Measurements from ENCODE around the gene ERG. TPM values are rescaled to one million over a fixed set of nuclear protein-coding genes. Genes with fewer than 3 reads are reported as not detected.

ERG gene
- total RNA-seq, 1 experiment from 2014 or later, result not detected

DNA sequence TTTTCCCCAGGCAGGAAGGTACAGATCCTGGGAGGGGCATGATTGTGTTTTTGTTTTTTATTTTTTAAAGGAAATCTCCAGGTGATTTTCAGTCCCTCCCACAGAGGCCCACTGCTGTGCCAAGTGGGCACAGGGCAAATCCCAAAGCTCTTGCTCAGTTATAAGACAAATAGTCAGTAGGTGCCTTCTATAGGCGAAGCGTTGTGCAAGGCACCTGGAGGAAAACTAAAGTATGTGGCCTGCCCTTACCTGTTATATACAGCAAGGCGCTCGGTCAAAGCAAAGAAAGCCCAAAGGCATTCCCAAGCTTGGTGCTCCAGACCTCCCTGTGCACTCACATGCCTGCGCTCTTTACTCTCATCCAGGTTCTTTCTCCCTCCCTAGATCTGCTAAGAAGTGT lies 160.5 kb downstream of the ERG start:
- POLR2A ChIA-PET, result no interaction called here

DNA sequence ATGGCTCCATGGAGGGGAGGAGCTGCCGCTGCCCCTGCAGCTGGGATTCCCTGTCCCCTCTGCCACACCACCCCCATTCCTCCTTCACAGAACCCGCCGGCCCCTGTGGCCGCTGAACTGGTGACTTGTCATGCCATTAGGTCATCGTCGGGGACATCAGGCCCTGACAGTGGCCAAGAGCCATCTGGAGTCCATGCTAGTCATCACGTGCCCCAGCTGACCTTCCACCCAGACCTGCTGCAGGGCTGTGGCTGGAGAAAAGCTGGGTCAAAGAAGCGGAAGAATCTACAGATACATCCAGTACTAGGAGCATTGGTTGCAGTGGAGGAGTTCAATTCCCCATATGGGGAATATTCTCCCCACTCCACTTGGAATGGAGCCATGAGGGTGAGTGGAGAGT lies 163.4 kb downstream of the ERG start:
- no peaks in the 10 kb centered on the region for H3K36me3 ChIP-seq (ENCODE audit: control insufficient read depth, insufficient read depth, low read length)
- H3K4me1 Mint-ChIP-seq (ENCODE audit: low read depth, unreplicated experiment), result no peaks in the 10 kb centered on the region
- CTCF ChIA-PET, result no interaction called here
- H3K27me3 Mint-ChIP-seq (ENCODE audit: insufficient read depth, unreplicated experiment), result peaks cover 10% of the 10 kb centered on the region
- H3K27ac Mint-ChIP-seq (ENCODE audit: unreplicated experiment), result no peak overlapping the region
- POLR2A ChIA-PET, result no interaction called here
- no peaks in the 10 kb centered on the region for H3K9me3 Mint-ChIP-seq (ENCODE audit: unreplicated experiment)
- intact Hi-C loops (cut with micrococcal nuclease; ENCODE audit: unreplicated experiment), result no loop called here
- H3K27me3 ChIP-seq (replicated peaks; ENCODE audit: control insufficient read depth, insufficient read depth, low read length), result no peaks in the 10 kb centered on the region; the same call in 1 of the 2 replicates
- H3K36me3 Mint-ChIP-seq (ENCODE audit: insufficient read depth, unreplicated experiment), result no peaks in the 10 kb centered on the region
- no peak for DNase-seq
- no peaks in the 10 kb centered on the region for H3K9me3 ChIP-seq
- H3K4me1 ChIP-seq, result no peaks in the 10 kb centered on the region
- no peak overlapping the region for H3K4me3 ChIP-seq (ENCODE audit: low read depth, low read length)
- H3K4me3 Mint-ChIP-seq (ENCODE audit: unreplicated experiment), result no peak overlapping the region
- no TSS peak for BruUV-seq (replicated peaks)
- TF ChIP-seq, protein P1, sequence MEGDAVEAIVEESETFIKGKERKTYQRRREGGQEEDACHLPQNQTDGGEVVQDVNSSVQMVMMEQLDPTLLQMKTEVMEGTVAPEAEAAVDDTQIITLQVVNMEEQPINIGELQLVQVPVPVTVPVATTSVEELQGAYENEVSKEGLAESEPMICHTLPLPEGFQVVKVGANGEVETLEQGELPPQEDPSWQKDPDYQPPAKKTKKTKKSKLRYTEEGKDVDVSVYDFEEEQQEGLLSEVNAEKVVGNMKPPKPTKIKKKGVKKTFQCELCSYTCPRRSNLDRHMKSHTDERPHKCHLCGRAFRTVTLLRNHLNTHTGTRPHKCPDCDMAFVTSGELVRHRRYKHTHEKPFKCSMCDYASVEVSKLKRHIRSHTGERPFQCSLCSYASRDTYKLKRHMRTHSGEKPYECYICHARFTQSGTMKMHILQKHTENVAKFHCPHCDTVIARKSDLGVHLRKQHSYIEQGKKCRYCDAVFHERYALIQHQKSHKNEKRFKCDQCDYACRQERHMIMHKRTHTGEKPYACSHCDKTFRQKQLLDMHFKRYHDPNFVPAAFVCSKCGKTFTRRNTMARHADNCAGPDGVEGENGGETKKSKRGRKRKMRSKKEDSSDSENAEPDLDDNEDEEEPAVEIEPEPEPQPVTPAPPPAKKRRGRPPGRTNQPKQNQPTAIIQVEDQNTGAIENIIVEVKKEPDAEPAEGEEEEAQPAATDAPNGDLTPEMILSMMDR (IDR thresholded peaks at IDR 0.05; ENCODE audit: insufficient read depth in 1 of 2, low read depth in 1 of 2, low read length in 1 of 2, severe bottlenecking in 1 of 2, unreplicated experiment in 1 of 2), result no peak

More for the DNA sequence above, 160.5 kb downstream of the ERG start:
- Histone ChIP-seq H3K9me3 (no peaks in the 10 kb centered on the region), H3K36me3 (ENCODE audit: control insufficient read depth, insufficient read depth, low read length) (no peaks in the 10 kb centered on the region), H3K27me3 (replicated peaks; ENCODE audit: control insufficient read depth, insufficient read depth, low read length) (no peaks in the 10 kb centered on the region), H3K4me3 (ENCODE audit: low read depth, low read length) (no peak overlapping the region), H3K4me1 (no peaks in the 10 kb centered on the region)
- CTCF ChIA-PET, result no interaction called here
- TF ChIP-seq, protein P1 (IDR thresholded peaks at IDR 0.05; ENCODE audit: insufficient read depth in 1 of 2, low read depth in 1 of 2, low read length in 1 of 2, severe bottlenecking in 1 of 2, unreplicated experiment in 1 of 2), result no peak
- BruUV-seq (replicated peaks), result no TSS peak
- Mint-ChIP-seq H3K27me3 (ENCODE audit: insufficient read depth, unreplicated experiment) (peaks cover 4% of the 10 kb centered on the region), H3K9me3 (ENCODE audit: unreplicated experiment) (no peaks in the 10 kb centered on the region), H3K4me1 (ENCODE audit: low read depth, unreplicated experiment) (no peaks in the 10 kb centered on the region), H3K36me3 (ENCODE audit: insufficient read depth, unreplicated experiment) (no peaks in the 10 kb centered on the region), H3K27ac (ENCODE audit: unreplicated experiment) (no peak overlapping the region), H3K4me3 (ENCODE audit: unreplicated experiment) (no peak overlapping the region)
- intact Hi-C loops (cut with micrococcal nuclease; ENCODE audit: unreplicated experiment), result no loop called here
- no peak for DNase-seq

DNA sequence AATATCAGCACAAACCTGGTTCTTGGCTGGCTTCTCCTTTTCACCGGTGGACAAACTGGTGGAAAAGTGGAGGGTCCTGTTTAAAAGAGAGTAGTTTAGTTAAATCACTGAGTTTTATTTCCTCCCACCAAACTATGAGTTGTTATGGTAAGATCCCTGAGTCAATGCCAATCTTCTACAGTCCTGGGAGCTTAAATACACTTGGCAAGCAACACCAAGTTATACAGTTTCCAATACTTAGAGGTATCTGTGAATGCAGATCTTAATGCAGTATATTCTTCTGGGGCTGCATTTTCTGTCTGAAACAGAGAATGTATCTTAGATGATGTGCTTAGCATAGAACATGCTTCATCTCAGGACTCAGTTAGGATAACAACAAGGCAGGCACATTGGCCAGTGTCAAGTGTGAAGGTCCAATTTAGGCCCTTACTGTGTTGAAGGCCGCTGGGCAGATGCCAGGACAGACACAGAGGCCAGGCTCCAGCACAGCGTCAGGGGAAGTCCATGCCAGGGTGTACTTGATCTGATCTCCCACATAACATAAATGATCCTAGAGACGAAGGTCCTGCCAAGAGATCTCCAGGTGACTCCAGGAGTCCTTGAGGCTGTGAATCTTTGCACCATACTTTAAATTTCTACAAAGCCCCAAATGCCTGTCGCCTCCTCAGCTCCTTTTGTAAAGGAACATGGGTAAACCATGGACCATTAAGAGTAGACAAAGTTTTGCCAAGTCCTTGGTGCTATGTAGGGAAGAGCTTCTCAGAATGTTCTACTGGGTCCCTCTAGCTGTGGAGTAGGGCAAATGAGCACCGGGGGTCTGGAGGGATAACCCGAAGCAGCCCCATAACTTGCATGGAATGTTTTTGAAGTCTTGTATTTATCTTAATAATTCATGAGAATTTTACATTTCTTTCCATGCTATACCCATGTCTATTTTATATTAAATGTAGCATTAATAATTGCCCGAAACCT lies 164.7 kb downstream of the ERG start:
- peaks cover 10% of the 10 kb centered on the region for H3K27me3 Mint-ChIP-seq (ENCODE audit: insufficient read depth, unreplicated experiment)
- TF ChIP-seq, protein P1 (IDR thresholded peaks at IDR 0.05; ENCODE audit: insufficient read depth in 1 of 2, low read depth in 1 of 2, low read length in 1 of 2, severe bottlenecking in 1 of 2, unreplicated experiment in 1 of 2), result peak in 1 of 2 experiments; percentile 13
- intact Hi-C loops (cut with micrococcal nuclease; ENCODE audit: unreplicated experiment), result no loop called here

More for the DNA sequence above, 164.7 kb downstream of the ERG start:
- Histone ChIP-seq H3K36me3 (ENCODE audit: control insufficient read depth, insufficient read depth, low read length) (no peaks in the 10 kb centered on the region), H3K4me1 (no peaks in the 10 kb centered on the region), H3K27me3 (replicated peaks; ENCODE audit: control insufficient read depth, insufficient read depth, low read length) (no peaks in the 10 kb centered on the region; the same call in 1 of the 2 replicates), H3K4me3 (ENCODE audit: low read depth, low read length) (no peak overlapping the region), H3K9me3 (no peaks in the 10 kb centered on the region)
- Mint-ChIP-seq H3K9me3 (ENCODE audit: unreplicated experiment) (no peaks in the 10 kb centered on the region), H3K4me3 (ENCODE audit: unreplicated experiment) (no peak overlapping the region), H3K27ac (ENCODE audit: unreplicated experiment) (no peak overlapping the region), H3K36me3 (ENCODE audit: insufficient read depth, unreplicated experiment) (no peaks in the 10 kb centered on the region), H3K4me1 (ENCODE audit: low read depth, unreplicated experiment) (no peaks in the 10 kb centered on the region)
- DNase-seq, result no peak
- BruUV-seq (replicated peaks), result no TSS peak
- CTCF ChIA-PET, result no interaction called here
- POLR2A ChIA-PET, result no interaction called here
